ENCODE results near the gene DTNA. TPM values are rescaled to one million over a fixed set of nuclear protein-coding genes. Genes with fewer than 3 reads are reported as not detected.

Gene DTNA
- total RNA-seq, 1 donor from 2014 or later: 18.4 TPM

- Histone ChIP-seq H3K4me3 (no peak overlapping the region), H3K9me3 (no peaks in the 10 kb centered on the region), H3K27ac (no peak overlapping the region), H3K27me3 (no peaks in the 10 kb centered on the region), H3K36me3 (no peaks in the 10 kb centered on the region), H3K4me1 (no peaks in the 10 kb centered on the region)
- TF ChIP-seq POLR2A (IDR thresholded peaks at IDR 0.05) (no peak), CTCF (IDR thresholded peaks at IDR 0.05) (no peak), POLR2AphosphoS5 (IDR thresholded peaks at IDR 0.05; ENCODE audit: insufficient read depth in 1 of 2, low read depth in 1 of 2) (no peak)
- intact Hi-C loops (cut with DNase I): no loop called here
- DNase-seq (ENCODE audit: extremely low spot score in 2 of 2): no peak
These were observed 85.1 kb downstream of the DTNA start for GRCh38 chr18:34795070-34795732.

GRCh38 chr18:34796035-34796657 is 86.0 kb downstream of the DTNA start:
- TF ChIP-seq POLR2A (IDR thresholded peaks at IDR 0.05): no peak
- TF ChIP-seq POLR2AphosphoS5 (IDR thresholded peaks at IDR 0.05; ENCODE audit: insufficient read depth in 1 of 2, low read depth in 1 of 2): no peak
- no peak for TF ChIP-seq CTCF (IDR thresholded peaks at IDR 0.05)
- H3K27ac ChIP-seq: no peak overlapping the region
- H3K4me3 ChIP-seq: no peak overlapping the region
- intact Hi-C loops (cut with DNase I): no loop called here
- H3K36me3 ChIP-seq: no peaks in the 10 kb centered on the region
- H3K27me3 ChIP-seq: no peaks in the 10 kb centered on the region
- H3K9me3 ChIP-seq: no peaks in the 10 kb centered on the region
- no peaks in the 10 kb centered on the region for H3K4me1 ChIP-seq
- no peak for DNase-seq (ENCODE audit: extremely low spot score in 2 of 2)

GRCh38 chr18:34799291-34799690 is 89.2 kb downstream of the DTNA start:
- TF ChIP-seq POLR2AphosphoS5 (IDR thresholded peaks at IDR 0.05; ENCODE audit: insufficient read depth in 1 of 2, low read depth in 1 of 2) (no peak), CTCF (IDR thresholded peaks at IDR 0.05) (no peak), POLR2A (IDR thresholded peaks at IDR 0.05) (no peak)
- no peaks in the 10 kb centered on the region for H3K27me3 ChIP-seq
- intact Hi-C loops (cut with DNase I): no loop called here
- H3K4me1 ChIP-seq: no peaks in the 10 kb centered on the region
- H3K9me3 ChIP-seq: no peaks in the 10 kb centered on the region
- no peaks in the 10 kb centered on the region for H3K36me3 ChIP-seq
- no peak for DNase-seq (ENCODE audit: extremely low spot score in 2 of 2)
- no peak overlapping the region for H3K27ac ChIP-seq
- H3K4me3 ChIP-seq: no peak overlapping the region

GRCh38 chr18:34800381-34800780 is 90.3 kb downstream of the DTNA start:
- no peak overlapping the region for H3K27ac ChIP-seq
- H3K36me3 ChIP-seq: no peaks in the 10 kb centered on the region
- TF ChIP-seq POLR2AphosphoS5 (IDR thresholded peaks at IDR 0.05; ENCODE audit: insufficient read depth in 1 of 2, low read depth in 1 of 2): no peak
- TF ChIP-seq CTCF (IDR thresholded peaks at IDR 0.05): no peak
- TF ChIP-seq POLR2A (IDR thresholded peaks at IDR 0.05): no peak
- no peak for DNase-seq (ENCODE audit: extremely low spot score in 2 of 2)
- H3K27me3 ChIP-seq: no peaks in the 10 kb centered on the region
- no peaks in the 10 kb centered on the region for H3K9me3 ChIP-seq
- no peak overlapping the region for H3K4me3 ChIP-seq
- intact Hi-C loops (cut with DNase I): no loop called here
- H3K4me1 ChIP-seq: no peaks in the 10 kb centered on the region

GRCh38 chr18:34801774-34802173 is 91.7 kb downstream of the DTNA start:
- intact Hi-C loops (cut with DNase I): no loop called here

More at GRCh38 chr18:34801774-34802173, 91.7 kb downstream of the DTNA start:
- Histone ChIP-seq H3K9me3 (no peaks in the 10 kb centered on the region), H3K27me3 (no peaks in the 10 kb centered on the region), H3K4me3 (no peak overlapping the region), H3K4me1 (no peaks in the 10 kb centered on the region), H3K36me3 (no peaks in the 10 kb centered on the region), H3K27ac (no peak overlapping the region)
- TF ChIP-seq CTCF (IDR thresholded peaks at IDR 0.05) (no peak), POLR2A (IDR thresholded peaks at IDR 0.05) (no peak), POLR2AphosphoS5 (IDR thresholded peaks at IDR 0.05; ENCODE audit: insufficient read depth in 1 of 2, low read depth in 1 of 2) (no peak)
- no peak for DNase-seq (ENCODE audit: extremely low spot score in 2 of 2)

Data from vagina (tissue), 2 donors.